NCI-H345 treated with DMSO at 0.1 percent for 48 hours (cell line): ENCODE data around the gene TMEM14C.

Experiments used
- DNase-seq: peaks from one replicate; lab custom pipeline; 2025; ENCODE audit not compliant: unreplicated experiment; lab: John Stamatoyannopoulos, UW

TMEM14C gene

DNA sequence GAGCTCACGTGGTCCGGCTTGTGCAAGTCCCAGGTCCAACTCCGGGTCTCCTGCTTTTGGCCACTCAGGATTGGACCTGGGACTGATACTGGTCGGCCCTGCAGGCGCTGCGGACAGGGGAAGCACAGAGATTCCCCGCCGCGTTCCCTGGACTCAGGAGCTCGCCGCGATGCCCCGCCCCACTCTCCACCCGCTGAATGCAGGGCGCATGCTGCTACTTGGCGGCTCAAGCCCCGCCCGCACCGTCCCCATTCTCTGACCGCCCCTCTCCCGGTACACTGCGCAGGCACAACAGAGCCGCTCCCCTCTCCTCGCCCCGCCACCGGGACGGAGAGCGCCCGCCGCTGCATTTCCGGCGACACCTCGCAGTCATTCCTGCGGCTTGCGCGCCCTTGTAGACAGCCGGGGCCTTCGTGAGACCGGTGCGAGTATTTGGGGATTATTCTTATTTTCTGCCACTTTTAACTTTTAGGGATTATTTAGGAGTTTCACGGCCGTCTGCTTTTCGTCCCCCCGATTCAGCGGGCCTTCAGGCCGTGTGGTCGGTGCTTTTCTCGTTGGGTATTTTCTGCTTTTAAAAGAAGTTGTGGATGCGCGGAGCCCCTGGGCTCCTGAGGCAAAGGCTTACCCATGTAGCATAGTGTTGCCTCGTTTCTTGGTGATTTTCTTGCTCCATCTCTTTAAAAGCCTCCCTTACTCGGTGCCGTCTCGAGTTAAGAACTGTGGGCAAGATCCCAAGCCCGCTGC lies at the start of gene TMEM14C:
Gene TMEM14C, plus strand, starts transcription at position 251 of the 747 bp plus-strand sequence. CDS start 1,544 bp downstream, outside the sequence.
- DNase-seq: peak; percentile 1

DNA sequence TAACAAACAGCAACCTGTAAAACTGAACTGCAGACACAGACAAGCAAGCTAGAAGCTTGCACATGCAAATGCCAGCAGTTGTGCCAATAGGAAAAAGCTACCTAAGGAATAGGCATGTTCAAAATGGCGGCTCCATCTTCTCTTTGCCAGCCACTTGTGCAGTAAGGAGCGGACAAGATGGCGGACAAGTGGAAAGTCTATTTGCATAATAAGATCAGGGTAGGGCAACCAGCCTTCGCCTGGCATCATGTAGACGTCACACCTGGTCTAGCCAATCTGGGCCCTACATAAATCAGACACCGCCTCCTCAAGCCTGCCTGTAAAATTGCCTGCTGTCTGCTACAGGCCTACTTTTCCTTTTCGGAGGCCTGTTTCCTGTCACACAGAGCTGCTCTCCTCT lies 46.5 kb upstream of the TMEM14C start:
- DNase-seq: no peak

DNA sequence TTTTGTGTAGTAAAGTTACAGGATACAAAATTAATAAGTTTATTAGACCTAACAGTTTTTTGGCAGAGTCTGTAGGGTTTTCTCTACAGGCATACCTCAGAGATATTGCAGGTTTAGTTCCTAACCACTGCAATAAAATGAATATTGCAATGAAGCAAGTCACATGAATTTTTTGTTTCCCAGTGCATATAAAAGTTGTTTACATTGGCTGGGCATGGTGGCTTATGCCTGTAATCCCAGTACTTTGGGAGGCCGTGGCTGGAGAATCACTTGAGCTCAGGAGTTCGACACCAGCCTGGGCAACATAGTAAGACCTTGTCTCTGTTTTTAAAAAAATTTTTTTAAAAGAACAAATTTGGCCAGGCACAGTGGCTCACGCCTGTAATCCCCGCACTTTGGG lies 44.4 kb upstream of the TMEM14C start:
- no peak for DNase-seq

DNA sequence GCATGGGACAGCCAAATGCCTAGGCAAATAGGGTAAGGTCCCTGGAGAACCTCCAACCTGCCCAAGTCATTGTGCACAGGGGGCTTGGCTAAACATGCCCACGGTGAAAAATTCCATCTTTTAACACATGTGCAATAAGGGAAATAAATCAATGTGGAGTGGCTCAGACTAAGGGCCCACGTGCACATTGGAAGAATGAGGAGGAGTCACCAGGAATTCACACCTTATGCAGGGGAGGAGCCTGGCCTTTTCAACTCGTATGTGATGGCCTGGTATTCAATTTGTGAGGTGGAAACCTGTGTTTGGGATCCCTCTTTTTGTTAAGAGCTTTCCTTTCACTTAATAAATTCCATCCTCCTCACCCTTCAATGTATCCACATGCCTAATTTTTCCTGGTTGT lies 41.1 kb upstream of the TMEM14C start:
- no peak for DNase-seq

DNA sequence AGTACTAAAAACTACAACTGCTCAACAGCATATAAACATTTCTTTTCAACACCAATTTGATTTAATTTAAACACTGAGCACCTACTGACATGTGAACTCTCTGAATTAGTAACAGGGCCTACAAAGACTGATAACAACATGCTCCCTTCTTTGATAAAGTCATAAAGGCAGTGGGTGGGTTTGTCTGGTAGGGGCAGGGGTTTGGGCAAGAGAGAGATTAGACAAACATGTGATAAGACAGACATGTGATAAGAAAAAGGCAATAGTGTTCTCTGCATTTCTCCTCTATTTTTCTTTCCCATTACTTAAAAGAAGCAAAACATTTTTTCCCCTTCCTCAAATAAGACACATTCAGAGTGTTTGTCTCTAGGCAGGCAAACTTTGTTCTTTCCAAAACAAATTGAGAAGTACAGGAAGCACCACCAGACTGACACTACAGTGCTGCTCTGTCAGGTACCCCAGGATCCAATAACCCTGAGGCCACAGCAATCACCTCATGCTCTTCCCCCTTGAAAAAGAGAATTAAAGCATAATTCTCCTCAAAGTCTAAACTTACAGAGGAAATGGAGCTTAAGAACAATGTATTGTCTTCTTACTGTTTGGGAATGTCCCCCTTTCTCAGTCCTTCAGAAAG lies 40.4 kb upstream of the TMEM14C start:
- DNase-seq: no peak

DNA sequence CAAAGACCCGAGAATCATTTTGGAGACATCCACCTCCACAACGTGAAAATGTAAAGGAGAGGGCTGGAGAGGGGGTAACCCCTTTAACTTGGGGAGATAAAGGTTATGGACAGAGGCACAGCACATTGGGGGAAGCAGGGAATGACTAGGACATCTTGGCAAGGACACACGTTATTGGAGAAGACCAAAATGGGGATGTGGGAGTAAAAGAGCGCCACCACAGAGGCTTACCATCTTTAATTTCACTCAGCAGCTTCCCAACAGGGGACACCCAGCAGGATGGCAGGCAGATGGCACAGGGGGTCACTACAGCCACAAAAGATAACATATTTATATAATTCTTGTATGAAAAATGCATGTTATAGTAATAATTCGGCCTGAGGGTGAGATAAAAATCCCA lies 38.3 kb upstream of the TMEM14C start:
- no peak for DNase-seq

DNA sequence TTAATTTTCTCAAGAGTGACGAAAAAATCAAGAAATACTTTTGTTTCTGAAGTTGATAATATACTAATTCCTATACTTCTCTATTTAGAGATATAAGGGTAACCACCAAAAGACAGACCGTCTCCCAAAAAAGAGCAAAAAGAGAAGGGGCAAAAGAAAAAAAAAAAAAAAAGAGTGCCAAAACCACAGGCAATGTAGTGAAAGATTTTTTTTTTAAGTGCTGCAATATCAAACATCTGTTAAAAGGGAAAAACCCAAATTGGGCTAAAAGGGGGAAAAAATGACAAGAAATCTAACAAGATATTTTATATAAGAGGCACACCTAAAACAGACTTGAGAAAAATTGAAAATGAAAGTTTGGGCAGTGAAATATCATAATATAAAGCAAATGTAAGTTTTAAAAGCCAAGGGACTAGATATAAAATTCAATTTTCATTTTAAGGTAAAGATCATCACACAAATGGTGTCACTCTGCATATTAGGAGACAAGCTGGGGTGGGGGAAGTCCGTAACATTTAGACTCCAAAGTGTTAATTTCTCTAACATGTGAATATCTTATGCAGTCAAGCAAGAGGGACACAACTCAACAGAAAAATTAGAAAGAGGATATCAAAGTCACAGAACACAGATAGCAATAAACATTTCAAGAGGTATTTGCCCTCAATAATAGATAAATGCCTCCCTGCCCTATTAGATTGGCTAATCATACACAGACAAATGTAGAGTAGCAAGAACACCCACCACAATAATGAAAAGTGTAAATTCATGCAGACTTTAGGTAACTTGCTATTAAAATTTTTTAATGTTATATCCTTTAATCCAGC lies 37.6 kb upstream of the TMEM14C start:
- no peak for DNase-seq

DNA sequence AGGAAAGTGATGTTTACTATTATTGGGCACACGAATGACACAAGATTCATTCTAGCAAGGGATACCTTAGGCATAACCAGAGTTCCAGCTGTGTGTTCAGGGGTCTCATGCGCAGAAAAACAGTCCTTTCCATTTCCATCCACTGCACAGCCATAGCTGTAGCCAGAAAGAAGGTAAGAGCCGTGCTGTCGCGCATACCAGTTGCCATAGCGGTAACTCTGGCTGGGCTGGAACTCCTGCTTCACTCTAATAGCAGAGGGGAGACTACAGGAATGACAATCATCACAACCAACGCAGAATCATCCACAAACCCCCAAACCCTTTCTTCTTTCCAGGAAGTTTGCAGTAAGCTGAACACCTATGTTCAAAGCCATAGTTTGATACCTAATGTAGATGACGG lies 36.0 kb upstream of the TMEM14C start:
- no peak for DNase-seq

DNA sequence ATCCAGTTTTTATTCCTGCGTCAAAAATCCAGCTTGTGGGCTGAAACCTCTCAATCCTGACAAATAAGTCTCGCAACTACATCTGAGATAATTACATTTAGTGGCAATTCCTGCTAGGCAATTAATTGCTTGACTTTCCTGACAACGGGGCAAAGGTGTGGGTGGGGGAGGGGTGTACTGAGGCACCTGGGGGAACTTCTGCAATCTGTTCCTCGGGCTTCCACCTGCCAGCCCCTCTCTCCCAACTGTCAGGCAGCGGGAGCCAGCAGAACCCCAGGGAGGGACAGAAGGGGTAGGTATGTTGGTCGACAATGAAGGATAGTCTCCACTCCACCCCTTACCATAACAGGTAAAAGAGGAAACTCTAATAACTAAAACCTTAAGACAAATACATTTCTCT lies 35.3 kb upstream of the TMEM14C start:
- no peak for DNase-seq

DNA sequence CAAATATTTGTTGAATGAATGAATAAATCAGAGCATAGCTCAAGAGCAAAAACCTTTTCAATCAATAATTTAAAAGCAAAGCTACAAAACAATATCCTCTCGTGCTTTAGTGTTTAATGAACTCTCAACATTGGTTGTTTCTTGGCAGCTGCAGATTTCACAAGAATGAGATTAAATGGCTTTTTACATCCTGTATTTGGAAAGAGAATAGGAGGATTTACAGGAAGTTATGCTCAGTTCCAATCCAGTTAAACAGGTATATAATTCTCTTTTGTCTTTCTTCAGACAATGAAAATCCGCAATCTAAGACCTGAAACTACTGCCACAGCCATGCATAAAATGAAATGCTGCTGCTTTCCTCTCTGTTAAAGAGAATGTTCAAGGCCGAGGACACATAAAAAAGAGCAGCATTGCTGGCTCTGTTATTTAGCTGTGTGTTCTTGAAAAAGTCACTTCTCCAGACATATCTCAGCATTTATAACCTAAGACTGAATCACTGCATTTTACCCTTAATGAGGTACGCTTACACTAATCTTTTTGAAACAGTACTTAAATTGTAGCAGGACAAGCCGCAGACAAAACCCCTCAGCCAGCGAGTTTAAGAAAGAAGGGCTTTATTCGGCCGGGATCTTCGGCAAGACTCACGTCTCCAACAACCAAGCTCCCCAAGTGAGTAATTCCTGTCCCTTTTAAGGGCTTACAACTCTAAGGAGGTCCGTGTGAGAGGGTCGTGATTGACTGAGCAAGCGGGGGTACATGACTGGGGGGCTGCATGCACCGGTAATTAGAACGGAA lies 32.0 kb upstream of the TMEM14C start:
- DNase-seq: peak; percentile 49

DNA sequence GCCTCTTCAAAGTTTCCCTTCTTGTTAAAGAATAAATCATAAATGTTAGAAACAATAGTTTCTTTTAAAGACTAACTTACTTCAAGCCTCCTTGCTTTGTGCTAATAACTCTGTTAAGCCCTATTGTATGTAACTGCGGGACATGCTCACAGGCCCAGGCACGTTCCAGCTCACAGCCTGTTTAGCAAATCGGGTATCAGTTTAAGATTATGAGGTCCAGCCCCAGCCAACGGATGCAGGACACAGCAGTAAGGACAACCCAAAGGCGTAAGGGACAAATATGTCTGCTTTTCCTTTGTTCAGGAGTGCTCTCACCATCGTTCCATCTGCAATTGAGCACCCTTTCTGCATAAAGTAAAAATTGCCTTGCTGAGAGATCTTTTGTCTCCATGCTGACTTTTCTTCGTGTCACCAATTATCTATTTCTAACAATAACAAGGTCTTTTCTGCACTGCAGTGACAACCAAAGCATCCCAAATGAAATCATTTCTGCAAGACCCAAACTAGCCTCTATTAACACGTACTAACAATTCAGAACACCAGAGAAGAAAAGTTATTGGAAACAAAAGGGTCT lies 29.8 kb upstream of the TMEM14C start:
- DNase-seq: no peak

DNA sequence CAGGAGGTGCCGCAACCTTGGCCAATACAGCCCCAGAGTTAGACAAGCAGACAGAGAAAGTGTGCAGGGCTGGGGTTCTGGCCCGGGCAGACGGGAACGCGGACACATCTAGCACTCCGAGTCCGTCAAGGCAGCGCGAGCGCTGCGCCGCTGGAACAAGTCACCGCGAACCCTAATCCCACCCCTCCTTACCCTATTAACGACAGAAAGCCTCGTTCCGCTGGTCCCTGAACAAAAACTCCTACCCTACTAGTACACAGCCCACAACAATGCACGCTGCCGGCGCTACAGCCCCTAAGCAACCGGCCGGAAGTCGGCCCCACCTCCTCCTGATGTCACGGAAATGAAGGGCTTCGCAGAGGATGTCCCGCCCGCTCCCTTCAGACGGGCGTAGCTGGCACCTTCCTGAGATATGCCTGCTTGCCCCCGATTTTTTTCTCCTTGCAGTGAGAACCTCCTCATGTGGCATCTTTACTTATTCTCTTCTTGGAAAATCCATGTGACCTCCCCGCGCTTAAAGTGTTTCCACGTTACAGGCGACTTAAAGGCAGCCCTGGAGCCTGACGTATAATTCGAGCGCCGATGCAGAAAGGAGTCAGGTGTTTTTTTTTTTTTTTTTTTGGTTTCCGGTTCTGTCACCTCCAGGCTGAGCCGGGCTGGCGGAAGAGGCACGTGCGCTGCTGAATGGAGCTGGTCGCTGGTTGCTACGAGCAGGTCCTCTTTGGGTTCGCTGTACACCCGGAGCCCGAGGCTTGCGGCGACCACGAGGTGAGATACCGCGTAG lies 28.4 kb upstream of the TMEM14C start, which contains the start of the genes C6orf52 and PAK1IP1:
Gene C6orf52, minus strand, starts transcription at position 315 of the 784 bp plus-strand sequence. CDS start 7,066 bp downstream, outside the sequence.
Gene PAK1IP1, plus strand, starts transcription at position 671 of the 784 bp plus-strand sequence. Its CDS starts 14 bp downstream, at position 685.
- peak; percentile 44 for DNase-seq

DNA sequence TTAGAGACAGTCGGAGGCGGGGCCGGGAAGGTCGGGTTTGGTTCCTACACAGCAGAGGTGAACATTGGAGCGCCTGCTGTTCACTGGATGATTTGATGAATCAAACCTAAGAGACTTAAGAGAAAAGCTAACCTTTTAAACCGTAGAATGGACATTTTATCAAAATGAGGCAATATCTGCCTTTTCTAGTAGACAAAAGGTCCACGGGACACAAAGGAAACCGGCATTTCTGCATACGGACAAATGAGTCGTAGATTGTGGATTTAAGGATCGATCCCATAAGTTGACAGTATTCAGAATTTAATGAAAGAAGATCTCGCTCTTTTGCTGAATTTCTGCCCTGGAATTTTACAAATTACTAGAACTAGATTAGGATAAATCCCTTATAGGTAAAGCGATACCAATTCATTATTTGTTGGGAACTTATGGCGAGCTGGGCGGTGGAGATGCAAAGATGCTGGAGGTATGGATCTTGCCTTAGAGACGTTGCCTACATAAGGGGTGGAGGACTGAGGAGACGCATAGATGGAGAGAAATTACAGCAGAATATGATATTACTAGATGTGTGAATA lies 27.7 kb upstream of the TMEM14C start:
- no peak for DNase-seq

DNA sequence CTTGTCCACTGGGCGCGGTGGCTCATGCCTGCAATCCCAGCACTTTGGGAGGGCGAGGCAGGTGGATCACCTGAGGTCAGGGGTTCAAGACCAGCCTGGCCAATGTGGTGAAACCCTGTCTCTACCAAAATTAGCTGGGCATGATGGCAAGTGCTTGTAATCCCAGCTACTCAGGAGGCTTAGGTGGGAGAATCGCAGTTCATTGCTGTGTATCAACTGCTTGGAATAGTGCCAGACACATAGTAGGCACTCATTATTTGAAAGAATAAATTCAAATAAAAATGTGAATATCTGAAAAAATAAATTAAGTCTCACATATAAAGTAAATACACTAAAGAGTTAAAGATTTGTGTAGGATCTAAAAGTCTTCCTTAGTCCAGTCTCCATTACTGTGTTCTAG lies 26.2 kb upstream of the TMEM14C start:
- no peak for DNase-seq

DNA sequence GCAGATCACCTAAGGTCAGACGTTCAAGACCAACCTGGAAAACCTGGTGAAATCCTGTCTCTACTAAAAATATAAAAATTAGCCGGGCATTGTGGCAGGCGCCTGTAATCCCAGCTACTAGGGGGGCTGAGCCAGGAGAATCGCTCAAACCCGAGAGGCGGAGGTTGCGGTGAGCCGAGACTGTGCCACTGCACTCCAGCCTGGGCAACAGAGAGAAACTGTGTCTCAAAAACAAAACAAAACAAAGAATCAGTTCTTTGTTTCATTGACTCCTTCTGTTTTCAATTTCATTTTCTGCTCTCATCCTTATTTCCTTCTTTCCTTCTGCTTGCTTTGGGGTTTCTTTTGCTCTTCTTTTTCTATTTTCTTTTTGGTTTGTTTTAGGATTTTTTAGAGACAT lies 8.9 kb upstream of the TMEM14C start:
- DNase-seq: no peak

DNA sequence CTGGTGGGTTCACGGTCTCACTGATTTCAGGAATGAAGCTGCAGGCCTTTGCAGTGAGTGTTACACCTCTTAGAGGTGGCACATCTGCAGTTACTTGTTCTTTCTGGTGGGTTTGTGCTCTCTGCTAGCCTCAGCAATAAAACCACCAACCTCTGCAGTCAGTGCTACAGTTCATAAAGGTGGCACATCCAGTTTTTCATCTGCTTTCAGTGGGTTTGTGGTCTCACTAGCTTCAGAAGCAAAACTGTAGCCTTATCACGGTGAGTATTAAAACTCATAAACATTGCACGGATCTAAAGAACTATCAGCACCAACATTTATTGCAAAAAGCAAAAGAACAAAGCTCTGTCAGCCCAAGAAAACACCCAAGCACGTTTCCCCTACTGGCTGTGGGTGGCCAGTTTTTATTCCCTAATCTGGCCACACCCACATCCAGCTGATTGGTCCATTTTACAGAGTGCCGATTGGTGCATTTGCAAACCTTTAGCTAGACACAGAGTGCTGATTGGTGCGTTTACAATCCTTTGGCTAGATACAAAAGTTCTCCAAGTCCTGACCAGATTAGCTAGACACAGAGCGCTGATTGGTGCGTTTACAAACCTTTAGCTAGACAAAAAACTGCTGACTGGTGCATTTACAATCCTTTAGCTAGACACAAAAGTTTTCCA lies 3.4 kb upstream of the TMEM14C start:
- DNase-seq: no peak

DNA sequence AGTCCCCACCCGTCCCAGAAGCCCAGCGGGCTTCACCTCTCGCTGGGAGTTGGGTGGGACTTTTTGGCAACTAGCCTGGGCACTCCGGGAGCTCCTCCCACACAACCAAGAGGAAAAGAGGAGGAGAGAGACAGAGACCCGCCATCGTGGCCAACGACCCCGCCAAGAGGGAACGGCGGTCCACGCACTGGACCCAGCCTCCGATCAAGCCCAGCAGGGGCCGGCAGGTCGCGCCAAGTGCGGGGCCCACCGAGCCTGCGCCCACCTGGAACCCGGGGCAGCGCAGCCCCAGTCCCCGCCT lies 3.0 kb upstream of the TMEM14C start:
- DNase-seq: no peak

DNA sequence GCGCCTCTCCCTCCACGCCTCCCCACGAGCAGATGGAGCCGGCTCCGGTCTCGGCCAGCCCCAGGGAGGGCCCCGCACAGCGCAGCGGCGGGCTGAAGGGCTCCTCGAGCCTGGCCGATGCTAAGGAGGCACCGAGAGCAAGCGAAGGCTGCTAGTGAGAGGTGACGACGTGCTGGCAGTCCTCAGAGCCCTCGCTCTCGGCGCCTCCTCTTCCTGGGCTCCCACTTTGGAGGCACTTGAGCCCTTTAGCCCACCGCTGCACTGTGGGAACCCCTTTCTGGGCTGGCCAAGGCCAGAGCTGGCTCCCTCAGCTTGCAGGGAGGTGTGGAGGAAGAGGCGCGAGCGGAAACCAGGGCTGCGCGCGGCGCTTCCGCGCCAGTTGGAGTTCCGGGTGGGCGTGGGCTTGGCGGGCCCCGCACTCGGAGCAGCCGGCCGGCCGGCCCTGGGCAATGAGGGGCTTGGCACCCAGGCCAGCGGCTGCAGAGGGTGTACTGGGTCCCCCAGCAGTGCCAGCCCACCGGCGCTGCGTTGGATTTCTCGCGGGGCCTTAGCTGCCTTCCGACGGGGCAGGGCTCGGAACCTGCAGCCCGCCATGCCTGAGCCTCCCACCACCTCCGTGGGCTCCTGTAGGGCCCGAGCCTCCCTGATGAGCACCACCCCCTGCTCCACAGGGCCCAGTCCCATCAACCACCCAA lies 2.5 kb upstream of the TMEM14C start:
- no peak for DNase-seq
